Measurements from ENCODE around the gene ENOX2. TPM values are rescaled to one million over a fixed set of nuclear protein-coding genes. Genes with fewer than 3 reads are reported as not detected.

Gene ENOX2
- total and polyA plus RNA-seq, 2 donors (not counting 1 experiment from before 2014, with no cell fraction given): 5.1 to 18.8 TPM

- Histone ChIP-seq H3K27me3 (replicated peaks in 1 of 4; ENCODE audit: control extremely low read depth in 1 of 4, control insufficient read depth in 3 of 4, insufficient read depth in 4 of 4, low read length in 3 of 4) (no peaks in the 10 kb centered on the region), H3K36me3 (replicated peaks in 1 of 2; ENCODE audit: control extremely low read depth in 1 of 2, control insufficient read depth in 1 of 2, extremely low read depth in 1 of 2, insufficient read depth in 2 of 2, low read length in 1 of 2) (peaks cover 0 to 13% of the 10 kb centered on the region in 2 experiments), H3K4me2 (replicated peaks; ENCODE audit: low read depth, low read length, poor library complexity, severe bottlenecking) (no peak overlapping the region), H3K9ac (ENCODE audit: low read length) (no peak overlapping the region), H3K4me1 (ENCODE audit: control insufficient read depth in 2 of 2, insufficient read depth in 2 of 2, low read length in 2 of 2) (no peaks in the 10 kb centered on the region), H2AFZ (ENCODE audit: insufficient read depth, low read depth, low read length, poor library complexity, severe bottlenecking) (no peak overlapping the region), H3K79me2 (ENCODE audit: control insufficient read depth, insufficient read depth, low read length) (no peaks in the 10 kb centered on the region), H4K20me1 (ENCODE audit: control insufficient read depth, insufficient read depth, low read length, poor library complexity, severe bottlenecking) (no peaks in the 10 kb centered on the region), H3K27ac (ENCODE audit: low read length in 2 of 2) (no peak overlapping the region), H3K9me3 (ENCODE audit: control extremely low read depth in 1 of 3, control insufficient read depth in 2 of 3, insufficient read depth in 1 of 3, low read length in 2 of 3) (no peaks in the 10 kb centered on the region), H3K4me3 (ENCODE audit: control extremely low read depth in 1 of 5, extremely low read depth in 1 of 5, insufficient read depth in 1 of 5, low read depth in 2 of 5, low read length in 4 of 5) (no peak overlapping the region)
- Mint-ChIP-seq H3K4me1 (no peaks in the 10 kb centered on the region), H3K9me3 (ENCODE audit: insufficient read depth) (peaks cover 3% of the 10 kb centered on the region), H3K27ac (no peak overlapping the region), H3K27me3 (no peaks in the 10 kb centered on the region), H3K4me3 (no peak overlapping the region)
- WGBS (ENCODE audit: insufficient coverage): no CpG with 5 or more reads among the region's 2 CpGs
- CTCF ChIA-PET: no interaction called here
- TF ChIP-seq CTCF (IDR thresholded peaks at IDR 0.05): no peak
- TF ChIP-seq EZH2 (IDR thresholded peaks at IDR 0.05; ENCODE audit: borderline replicate concordance, insufficient read depth, low read depth, low read length, poor library complexity, severe bottlenecking): no peak
- intact Hi-C loops (cut with micrococcal nuclease): no loop called here
- POLR2A ChIA-PET: no interaction called here
- DNase-seq: no peak
- no peak for ATAC-seq (ENCODE audit: low read depth)
These were observed 226.1 kb downstream of the ENOX2 start for GRCh38 chrX:130676861-130677260.

- Histone ChIP-seq H2AFZ (ENCODE audit: insufficient read depth, low read depth, low read length, poor library complexity, severe bottlenecking) (no peak overlapping the region), H3K27me3 (replicated peaks in 1 of 4; ENCODE audit: control extremely low read depth in 1 of 4, control insufficient read depth in 3 of 4, insufficient read depth in 4 of 4, low read length in 3 of 4) (no peaks in the 10 kb centered on the region), H3K4me2 (replicated peaks; ENCODE audit: low read depth, low read length, poor library complexity, severe bottlenecking) (no peak overlapping the region), H3K4me3 (ENCODE audit: control extremely low read depth in 1 of 5, extremely low read depth in 1 of 5, insufficient read depth in 1 of 5, low read depth in 2 of 5, low read length in 4 of 5) (no peak overlapping the region), H3K9ac (ENCODE audit: low read length) (no peak overlapping the region), H3K27ac (ENCODE audit: low read length in 2 of 2) (no peak overlapping the region), H3K36me3 (replicated peaks in 1 of 2; ENCODE audit: control extremely low read depth in 1 of 2, control insufficient read depth in 1 of 2, extremely low read depth in 1 of 2, insufficient read depth in 2 of 2, low read length in 1 of 2) (peaks cover 0 to 17% of the 10 kb centered on the region in 2 experiments), H3K9me3 (ENCODE audit: control extremely low read depth in 1 of 3, control insufficient read depth in 2 of 3, insufficient read depth in 1 of 3, low read length in 2 of 3) (no peaks in the 10 kb centered on the region), H3K4me1 (ENCODE audit: control insufficient read depth in 2 of 2, insufficient read depth in 2 of 2, low read length in 2 of 2) (no peaks in the 10 kb centered on the region), H3K79me2 (ENCODE audit: control insufficient read depth, insufficient read depth, low read length) (no peaks in the 10 kb centered on the region), H4K20me1 (ENCODE audit: control insufficient read depth, insufficient read depth, low read length, poor library complexity, severe bottlenecking) (no peaks in the 10 kb centered on the region)
- H3K4me3 Mint-ChIP-seq: no peak overlapping the region
- intact Hi-C loops (cut with micrococcal nuclease): no loop called here
- ATAC-seq (ENCODE audit: low read depth) (no peak), DNase-seq (no peak)
- no peak overlapping the region for H3K27ac Mint-ChIP-seq
- no peaks in the 10 kb centered on the region for H3K4me1 Mint-ChIP-seq
- peaks cover 3% of the 10 kb centered on the region for H3K9me3 Mint-ChIP-seq (ENCODE audit: insufficient read depth)
- 100% methylated on average over 4 of the region's 6 CpGs for WGBS (ENCODE audit: insufficient coverage)
- no peak for TF ChIP-seq CTCF (IDR thresholded peaks at IDR 0.05)
- TF ChIP-seq EZH2 (IDR thresholded peaks at IDR 0.05; ENCODE audit: borderline replicate concordance, insufficient read depth, low read depth, low read length, poor library complexity, severe bottlenecking): no peak
- CTCF ChIA-PET: no interaction called here
- POLR2A ChIA-PET: no interaction called here
- no peaks in the 10 kb centered on the region for H3K27me3 Mint-ChIP-seq
These were observed 230.8 kb downstream of the ENOX2 start for GRCh38 chrX:130672214-130672613.
